Tibial artery (tissue), 4 donors: ENCODE results near the gene XIRP2.

Experiments used
- DNase-seq, 2 donors: peaks; one replicate each; pipeline ENCODE4 v3.0.0-alpha.2; 2019
- H3K27ac ChIP-seq, 2 donors: fragments of 200-600 bp; sonication (generic) in 1 of 2; 1 replicate in 1 of 2; 2 replicates in 1 of 2; pipeline ENCODE4 v1.5.1; 2018 to 2019; ENCODE audit warnings: mild to moderate bottlenecking in 1 of 2
- H3K27me3 ChIP-seq, 2 donors: fragments of 200-600 bp; sonication (generic) in 1 of 2; one replicate each; pipeline versions ENCODE4 v1.5.1 to v1.6.0; 2016 to 2019
- H3K36me3 ChIP-seq, 3 donors: fragments of 200-600 bp; sonication (generic) in 2 of 3; one replicate each; pipeline ENCODE4 v1.5.1; 2016 to 2019; ENCODE audit warnings: mild to moderate bottlenecking in 2 of 3
- H3K4me1 ChIP-seq, 4 donors: fragments of 200-600 bp; sonication (generic) in 2 of 4; 1 replicate in 3 of 4; 2 replicates in 1 of 4; pipeline ENCODE4 v1.5.1; 2016 to 2019
- H3K4me3 ChIP-seq, 2 donors: fragments of 200-600 bp; sonication (generic) in 1 of 2; 1 replicate in 1 of 2; 2 replicates in 1 of 2; pipeline ENCODE4 v1.5.1; 2018 to 2019; ENCODE audit warnings: mild to moderate bottlenecking in 2 of 2
- H3K9me3 ChIP-seq, 3 donors: fragments of 200-600 bp; sonication (generic) in 1 of 3; one replicate each; pipeline ENCODE4 v1.5.1; 2016 to 2019
- intact Hi-C: fragments of 100-400 bp; cut with DNase I; formaldehyde crosslinking; loops from one replicate; pipeline ENCODE4 v1.15.0; 2023; ENCODE audit warnings: low total_unique reads
- TF ChIP-seq, protein P1 (sequence below), 2 experiments: fragments of 200-600 bp in 1 of 2; fragments of 450-650 bp in 1 of 2; IDR thresholded peaks; one replicate each; pipeline ENCODE4 v1.5.1; 2017 to 2019; ENCODE audit warnings: antibody characterized with exemption in 2 of 2, mild to moderate bottlenecking in 1 of 2, moderate library complexity in 1 of 2

XIRP2 gene

DNA sequence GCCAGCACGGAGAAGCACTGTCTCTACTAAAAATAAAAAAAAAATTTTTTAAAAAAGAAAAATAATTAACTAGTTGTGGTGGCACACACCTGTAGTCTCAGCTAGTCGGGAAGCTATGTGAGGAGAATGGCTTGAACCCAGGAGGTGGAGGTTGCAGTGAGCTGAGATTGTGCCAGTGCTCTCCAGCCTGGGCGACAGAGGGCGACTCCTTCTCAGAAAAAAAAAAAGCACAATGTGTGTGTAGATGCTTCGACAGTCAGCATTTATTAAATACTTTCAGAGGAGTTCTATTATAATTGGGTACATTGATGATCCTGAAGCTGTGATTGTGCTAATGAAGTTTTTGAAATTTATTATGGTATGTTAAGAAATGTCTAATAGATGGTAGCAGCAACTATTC, 46.5 kb downstream of the XIRP2 start:
- Histone ChIP-seq H3K27ac (no peak overlapping the region), H3K9me3 (peaks cover 0 to 6% (median 0%) of the 10 kb centered on the region in 3 donors), H3K27me3 (no peaks in the 10 kb centered on the region), H3K36me3 (no peaks in the 10 kb centered on the region), H3K4me3 (no peak overlapping the region), H3K4me1 (no peaks in the 10 kb centered on the region)
- TF ChIP-seq, protein P1, sequence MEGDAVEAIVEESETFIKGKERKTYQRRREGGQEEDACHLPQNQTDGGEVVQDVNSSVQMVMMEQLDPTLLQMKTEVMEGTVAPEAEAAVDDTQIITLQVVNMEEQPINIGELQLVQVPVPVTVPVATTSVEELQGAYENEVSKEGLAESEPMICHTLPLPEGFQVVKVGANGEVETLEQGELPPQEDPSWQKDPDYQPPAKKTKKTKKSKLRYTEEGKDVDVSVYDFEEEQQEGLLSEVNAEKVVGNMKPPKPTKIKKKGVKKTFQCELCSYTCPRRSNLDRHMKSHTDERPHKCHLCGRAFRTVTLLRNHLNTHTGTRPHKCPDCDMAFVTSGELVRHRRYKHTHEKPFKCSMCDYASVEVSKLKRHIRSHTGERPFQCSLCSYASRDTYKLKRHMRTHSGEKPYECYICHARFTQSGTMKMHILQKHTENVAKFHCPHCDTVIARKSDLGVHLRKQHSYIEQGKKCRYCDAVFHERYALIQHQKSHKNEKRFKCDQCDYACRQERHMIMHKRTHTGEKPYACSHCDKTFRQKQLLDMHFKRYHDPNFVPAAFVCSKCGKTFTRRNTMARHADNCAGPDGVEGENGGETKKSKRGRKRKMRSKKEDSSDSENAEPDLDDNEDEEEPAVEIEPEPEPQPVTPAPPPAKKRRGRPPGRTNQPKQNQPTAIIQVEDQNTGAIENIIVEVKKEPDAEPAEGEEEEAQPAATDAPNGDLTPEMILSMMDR (IDR thresholded peaks at IDR 0.05): no peak
- no peak for DNase-seq
- intact Hi-C loops: no loop called here

DNA sequence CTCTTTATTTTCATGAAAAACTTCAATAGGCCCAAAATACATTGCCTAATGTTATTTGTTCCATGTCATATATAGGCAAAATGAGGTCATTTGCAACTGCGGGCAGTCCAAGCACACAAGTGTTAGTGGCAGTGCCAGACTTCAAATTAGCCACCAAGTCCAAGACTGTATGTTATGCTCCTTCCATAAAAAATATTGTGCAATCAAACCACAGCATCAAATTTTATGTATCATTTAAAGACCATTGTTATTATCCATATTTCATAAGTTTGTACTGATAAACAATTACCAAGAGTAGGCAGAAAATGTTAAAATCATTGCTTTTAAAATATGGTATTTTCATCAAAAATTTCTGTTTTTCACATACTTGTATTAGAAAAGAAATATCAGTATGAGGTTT, 54.1 kb downstream of the XIRP2 start:
- H3K36me3 ChIP-seq: no peaks in the 10 kb centered on the region
- intact Hi-C loops: no loop called here
- no peak overlapping the region for H3K4me3 ChIP-seq
- no peaks in the 10 kb centered on the region for H3K27me3 ChIP-seq
- DNase-seq: no peak
- H3K4me1 ChIP-seq: peaks cover 0 to 14% (median 5%) of the 10 kb centered on the region in 4 donors
- no peaks in the 10 kb centered on the region for H3K9me3 ChIP-seq
- TF ChIP-seq, protein P1 (IDR thresholded peaks at IDR 0.05): no peak
- no peak overlapping the region for H3K27ac ChIP-seq

DNA sequence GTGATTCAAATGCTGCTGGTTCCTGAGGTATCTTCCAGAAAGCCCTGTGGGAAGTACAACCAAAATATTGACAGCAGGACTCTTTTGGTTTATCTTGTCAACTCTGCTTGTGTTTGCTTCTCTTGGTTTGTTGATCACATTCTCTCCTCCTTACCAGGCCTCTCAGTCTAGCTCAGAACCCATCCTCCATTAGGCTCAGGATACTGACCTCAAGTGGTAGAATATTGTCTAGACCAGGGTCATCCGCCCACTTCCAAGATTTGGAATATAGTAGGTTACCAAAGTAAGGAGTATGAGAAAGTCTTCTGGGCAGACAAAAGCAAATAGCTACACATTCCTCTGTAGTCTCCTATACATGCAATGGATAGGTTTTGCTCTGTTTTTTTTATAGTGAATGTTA, 56.6 kb downstream of the XIRP2 start:
- DNase-seq: no peak
- Histone ChIP-seq H3K36me3 (no peaks in the 10 kb centered on the region), H3K27me3 (no peaks in the 10 kb centered on the region), H3K27ac (no peak overlapping the region), H3K4me3 (no peak overlapping the region), H3K9me3 (no peaks in the 10 kb centered on the region), H3K4me1 (peaks cover 0 to 14% (median 5%) of the 10 kb centered on the region in 4 donors)
- intact Hi-C loops: no loop called here
- TF ChIP-seq, protein P1 (IDR thresholded peaks at IDR 0.05): no peak

DNA sequence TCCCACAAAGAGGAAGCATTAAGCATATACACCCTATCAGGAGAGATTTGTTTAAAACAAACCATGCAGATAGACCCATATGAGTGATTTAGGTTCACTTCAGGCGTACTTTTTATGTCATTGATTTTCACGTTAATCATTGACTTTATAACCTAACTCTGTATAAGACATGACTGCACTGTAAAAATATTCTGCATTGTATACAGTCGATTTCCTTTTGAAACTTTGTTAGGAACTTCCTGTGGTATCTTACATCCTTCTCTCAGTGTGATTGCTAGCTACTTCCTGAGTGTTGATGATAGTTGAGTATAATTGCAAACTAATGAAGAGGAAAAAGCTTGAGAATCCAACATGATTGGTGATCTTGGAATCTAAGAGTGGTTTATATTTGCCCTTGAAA, 69.4 kb downstream of the XIRP2 start:
- Histone ChIP-seq H3K27me3 (no peaks in the 10 kb centered on the region), H3K4me3 (no peak overlapping the region), H3K4me1 (peaks cover 0 to 3% (median 0%) of the 10 kb centered on the region in 4 donors), H3K9me3 (no peaks in the 10 kb centered on the region), H3K27ac (no peak overlapping the region), H3K36me3 (no peaks in the 10 kb centered on the region)
- DNase-seq: no peak
- intact Hi-C loops: no loop called here
- TF ChIP-seq, protein P1 (IDR thresholded peaks at IDR 0.05): no peak

DNA sequence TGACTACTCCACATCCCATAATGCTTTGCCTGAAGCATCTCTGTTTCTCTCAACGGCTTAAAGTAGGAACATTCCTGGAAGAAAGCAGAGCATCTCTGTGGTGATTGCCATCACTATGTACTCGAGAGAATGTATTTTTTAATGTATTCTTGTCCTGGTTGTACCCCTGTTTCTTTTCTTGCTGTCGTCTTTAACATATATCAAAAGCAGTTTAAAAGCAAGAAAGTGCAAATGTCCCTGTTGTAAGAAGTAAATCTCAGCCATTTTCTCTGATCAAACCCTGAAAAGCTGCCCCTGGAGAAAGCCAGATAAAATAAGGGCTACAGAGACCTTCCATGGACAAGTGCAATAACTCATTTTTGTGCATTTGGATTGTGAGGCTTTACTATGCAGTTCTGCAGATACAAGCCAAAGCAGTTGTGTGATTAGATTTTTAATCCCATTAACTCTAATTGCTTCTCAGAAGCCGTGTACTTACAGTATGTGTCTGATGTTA, 70.8 kb downstream of the XIRP2 start:
- H3K4me3 ChIP-seq: no peak overlapping the region
- intact Hi-C loops: no loop called here
- TF ChIP-seq, protein P1 (IDR thresholded peaks at IDR 0.05): no peak
- H3K9me3 ChIP-seq: no peaks in the 10 kb centered on the region
- H3K27me3 ChIP-seq: no peaks in the 10 kb centered on the region
- H3K27ac ChIP-seq: no peak overlapping the region
- DNase-seq: no peak
- peaks cover 0 to 3% (median 0%) of the 10 kb centered on the region in 4 donors for H3K4me1 ChIP-seq
- no peaks in the 10 kb centered on the region for H3K36me3 ChIP-seq

DNA sequence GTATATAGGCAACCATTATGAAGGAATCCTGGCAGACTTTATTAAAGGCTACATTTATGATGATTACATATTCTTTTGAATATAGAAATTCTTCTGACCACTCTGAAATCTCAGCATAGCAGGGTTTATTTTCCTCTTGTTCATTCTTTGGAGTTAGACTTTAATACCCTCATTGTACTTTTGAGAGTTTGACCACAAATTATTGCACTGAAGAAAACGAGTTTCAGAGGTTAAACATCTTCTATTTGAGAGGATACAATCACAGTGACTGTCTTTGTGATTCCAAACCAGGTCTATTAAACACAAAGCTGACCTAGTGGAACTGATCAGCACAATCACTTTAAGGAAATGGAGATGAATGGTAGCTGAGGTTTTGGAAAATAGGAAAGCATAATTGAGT, 71.3 kb downstream of the XIRP2 start:
- no peak overlapping the region for H3K27ac ChIP-seq
- intact Hi-C loops: no loop called here
- peaks cover 0 to 3% (median 0%) of the 10 kb centered on the region in 4 donors for H3K4me1 ChIP-seq
- H3K9me3 ChIP-seq: no peaks in the 10 kb centered on the region
- no peak for DNase-seq
- no peaks in the 10 kb centered on the region for H3K27me3 ChIP-seq
- no peaks in the 10 kb centered on the region for H3K36me3 ChIP-seq
- no peak overlapping the region for H3K4me3 ChIP-seq
- TF ChIP-seq, protein P1 (IDR thresholded peaks at IDR 0.05): no peak
